ENCODE data around the gene CTXND1.

DNA sequence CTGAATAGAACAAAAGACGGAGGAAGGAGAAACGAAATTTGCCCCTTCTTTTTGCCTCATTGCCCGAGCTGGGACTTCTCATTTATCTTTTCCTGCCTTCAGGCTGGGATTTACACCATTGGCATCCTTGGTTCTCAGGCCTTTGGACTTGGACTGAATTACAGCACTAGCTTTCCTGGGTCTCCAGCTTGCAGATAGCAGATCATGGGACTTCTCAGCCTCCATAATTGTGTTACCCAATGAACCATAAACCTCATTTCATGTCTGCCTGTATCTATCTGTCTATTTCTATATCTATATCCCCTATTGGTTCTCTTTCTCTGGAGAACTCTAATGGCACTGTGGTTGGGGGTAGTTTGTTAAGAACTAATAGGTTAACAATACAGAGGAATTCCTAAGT lies 31.5 kb upstream of the CTXND1 start:
- TF ChIP-seq CTCF (IDR thresholded peaks at IDR 0.05) (no peak), POLR2A (IDR thresholded peaks at IDR 0.05) (no peak)
